ENCODE data around the gene MEIKIN.

GRCh38 chr5:131913603-131914002 is 31.9 kb downstream of the MEIKIN start:
- TF ChIP-seq ATF2 (IDR thresholded peaks at IDR 0.05; ENCODE audit: low read length) (no peak), ATF3 (IDR thresholded peaks at IDR 0.05; ENCODE audit: insufficient read depth, low read depth, low read length) (no peak), E2F6 (IDR thresholded peaks at IDR 0.05) (no peak), SIN3A (conservative IDR thresholded peaks at IDR 0.05 in 1 of 2, IDR thresholded peaks at IDR 0.05 in 1 of 2; ENCODE audit: low read depth in 1 of 2, low read length in 2 of 2) (no peak)
